HEK293 (cell line): Measurements from ENCODE around the gene TIMM10B.

Experiments
- CTCF ChIA-PET: fragments of 350-600 bp; formaldehyde crosslinking; extraction: SDS; loops from one replicate; lab custom pipeline; 2021; ENCODE audit warnings: antibody characterized with exemption; lab: Yijun Ruan, JAX
- POLR2A ChIA-PET: fragments of 300-600 bp; formaldehyde crosslinking; extraction: SDS; loops from one replicate; lab custom pipeline; 2020; ENCODE audit warnings: antibody characterized with exemption, inconsistent platforms; lab: Yijun Ruan, JAX
- H3K27ac ChIP-seq: fragments of 200-500 bp; sonication (Bioruptor generic); 2 replicates; pipeline ENCODE4 v1.5.1; 2014; ENCODE audit warnings: low read depth, low read length, control low read depth, inconsistent platforms; ENCODE audit errors: extremely low read depth
- H3K36me3 ChIP-seq, 2 experiments: fragments of 200-500 bp in 1 of 2; sonication (Bioruptor generic) in 1 of 2; 1 replicate in 1 of 2; 2 replicates in 1 of 2; pipeline ENCODE4 v1.5.1; 2014 to 2017; ENCODE audit warnings: inconsistent platforms in 2 of 2, low read length in 2 of 2; ENCODE audit not compliant: control insufficient read depth in 2 of 2, insufficient read depth in 1 of 2
- H3K4me1 ChIP-seq: fragments of 200-500 bp; sonication (Bioruptor generic); 2 replicates; pipeline ENCODE4 v1.5.1; 2014; ENCODE audit warnings: mild to moderate bottlenecking, low read length, inconsistent platforms; ENCODE audit not compliant: control insufficient read depth, insufficient read depth
- H3K4me3 ChIP-seq: 2 replicates; pipeline ENCODE4 v1.5.1; 2011; ENCODE audit warnings: low read depth, mild to moderate bottlenecking, control low read depth, low read length, moderate library complexity
- H3K9me3 ChIP-seq: fragments of 200-500 bp; sonication (Bioruptor generic); 2 replicates; pipeline ENCODE4 v1.5.1; 2014; ENCODE audit warnings: low read depth, low read length, inconsistent platforms; ENCODE audit not compliant: control insufficient read depth, insufficient read depth
- OSR2 ChIP-seq: fragments of 450-650 bp; formaldehyde crosslinking; IDR thresholded peaks from 2 replicates; pipeline ENCODE4 v1.5.1; 2016; ENCODE audit warnings: missing biosample characterization, missing genetic modification characterization
- SCRT1 ChIP-seq: fragments of 450-650 bp; formaldehyde crosslinking; IDR thresholded peaks from 2 replicates; pipeline ENCODE4 v1.5.1; 2016; ENCODE audit warnings: missing biosample characterization, missing genetic modification characterization, borderline replicate concordance
- SCRT2 ChIP-seq: fragments of 450-650 bp; formaldehyde crosslinking; IDR thresholded peaks from 2 replicates; pipeline ENCODE4 v1.5.1; 2016; ENCODE audit warnings: missing biosample characterization, missing genetic modification characterization
- ZNF112 ChIP-seq: fragments of 450-650 bp; formaldehyde crosslinking; IDR thresholded peaks from 2 replicates; pipeline ENCODE4 v1.5.0; 2017; ENCODE audit warnings: missing biosample characterization, missing genetic modification characterization
- ZNF23 ChIP-seq: fragments of 450-650 bp; formaldehyde crosslinking; IDR thresholded peaks from 2 replicates; pipeline ENCODE4 v1.5.1; 2016; ENCODE audit warnings: missing biosample characterization, missing genetic modification characterization, borderline replicate concordance
- ZNF654 ChIP-seq: fragments of 450-650 bp; formaldehyde crosslinking; IDR thresholded peaks from 2 replicates; pipeline ENCODE4 v1.5.1; 2016; ENCODE audit warnings: low read depth, missing biosample characterization, missing genetic modification characterization
- TF ChIP-seq, protein P1 (sequence below): fragments of 450-650 bp; formaldehyde crosslinking; IDR thresholded peaks from 2 replicates; pipeline ENCODE4 v1.5.1; 2016; ENCODE audit warnings: missing biosample characterization, missing genetic modification characterization
- TF ChIP-seq, protein P2 (sequence below): fragments of 450-650 bp; formaldehyde crosslinking; IDR thresholded peaks from 2 replicates; pipeline ENCODE4 v1.5.1; 2016; ENCODE audit warnings: missing biosample characterization, missing genetic modification characterization

The TIMM10B gene

DNA sequence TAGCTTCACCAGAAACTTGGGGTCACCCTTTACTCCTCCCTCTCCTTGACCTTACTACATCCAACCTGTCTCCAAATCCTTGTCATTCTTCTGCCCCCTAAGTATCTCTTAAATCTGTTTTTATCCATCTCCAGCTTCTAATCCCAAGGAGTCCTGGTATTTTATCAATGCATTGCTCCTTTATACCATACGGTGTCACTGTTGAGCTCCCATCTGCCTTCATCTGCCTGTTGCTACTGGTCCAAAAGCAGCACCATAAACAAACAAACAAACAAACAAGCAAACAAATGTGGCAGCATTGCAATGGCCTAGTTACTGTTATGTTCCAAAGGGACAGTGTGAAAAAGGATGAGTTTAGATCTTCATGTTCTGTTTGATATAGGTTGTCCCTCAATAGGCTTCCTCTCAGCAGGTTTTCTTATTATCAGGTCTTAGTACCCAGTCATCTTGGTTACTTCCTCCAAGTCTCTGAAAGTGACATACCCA is 50.0 kb downstream of the TIMM10B start:
- ChIA-PET POLR2A (interaction anchor here (1.0 to 1.6 kb wide), 3 partner anchors 50 to 152 kb away, joined by 3 to 6 read pairs (median 4); partner anchors contain the start of genes ARFIP2, MRPL17 and TIMM10B), CTCF (interaction anchor here (0.5 to 5.3 kb wide), 36 partner anchors 10 to 1050 kb away, joined by 3 to 44 read pairs (median 5); partner anchors contain the start of gene MRPL17)
- Histone ChIP-seq H3K27ac (no peak overlapping the region), H3K9me3 (no peaks in the 10 kb centered on the region), H3K4me1 (no peaks in the 10 kb centered on the region), H3K36me3 (peaks cover 0 to 42% of the 10 kb centered on the region in 2 experiments; a peak in 1 of 3 replicates), H3K4me3 (no peak overlapping the region)
- TF ChIP-seq, protein P1, sequence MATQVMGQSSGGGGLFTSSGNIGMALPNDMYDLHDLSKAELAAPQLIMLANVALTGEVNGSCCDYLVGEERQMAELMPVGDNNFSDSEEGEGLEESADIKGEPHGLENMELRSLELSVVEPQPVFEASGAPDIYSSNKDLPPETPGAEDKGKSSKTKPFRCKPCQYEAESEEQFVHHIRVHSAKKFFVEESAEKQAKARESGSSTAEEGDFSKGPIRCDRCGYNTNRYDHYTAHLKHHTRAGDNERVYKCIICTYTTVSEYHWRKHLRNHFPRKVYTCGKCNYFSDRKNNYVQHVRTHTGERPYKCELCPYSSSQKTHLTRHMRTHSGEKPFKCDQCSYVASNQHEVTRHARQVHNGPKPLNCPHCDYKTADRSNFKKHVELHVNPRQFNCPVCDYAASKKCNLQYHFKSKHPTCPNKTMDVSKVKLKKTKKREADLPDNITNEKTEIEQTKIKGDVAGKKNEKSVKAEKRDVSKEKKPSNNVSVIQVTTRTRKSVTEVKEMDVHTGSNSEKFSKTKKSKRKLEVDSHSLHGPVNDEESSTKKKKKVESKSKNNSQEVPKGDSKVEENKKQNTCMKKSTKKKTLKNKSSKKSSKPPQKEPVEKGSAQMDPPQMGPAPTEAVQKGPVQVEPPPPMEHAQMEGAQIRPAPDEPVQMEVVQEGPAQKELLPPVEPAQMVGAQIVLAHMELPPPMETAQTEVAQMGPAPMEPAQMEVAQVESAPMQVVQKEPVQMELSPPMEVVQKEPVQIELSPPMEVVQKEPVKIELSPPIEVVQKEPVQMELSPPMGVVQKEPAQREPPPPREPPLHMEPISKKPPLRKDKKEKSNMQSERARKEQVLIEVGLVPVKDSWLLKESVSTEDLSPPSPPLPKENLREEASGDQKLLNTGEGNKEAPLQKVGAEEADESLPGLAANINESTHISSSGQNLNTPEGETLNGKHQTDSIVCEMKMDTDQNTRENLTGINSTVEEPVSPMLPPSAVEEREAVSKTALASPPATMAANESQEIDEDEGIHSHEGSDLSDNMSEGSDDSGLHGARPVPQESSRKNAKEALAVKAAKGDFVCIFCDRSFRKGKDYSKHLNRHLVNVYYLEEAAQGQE (tag by site-specific recombination), result no peak
- TF ChIP-seq ZNF23 (tag by site-specific recombination) (no peak), SCRT1 (tag by site-specific recombination) (peak; percentile 97), ZNF654 (peak; percentile 76), ZNF112 (tag by site-specific recombination) (no peak), SCRT2 (tag by site-specific recombination) (peak; percentile 99), OSR2 (peak; percentile 39; the same call in 1 of the 2 replicates)
- TF ChIP-seq, protein P2, sequence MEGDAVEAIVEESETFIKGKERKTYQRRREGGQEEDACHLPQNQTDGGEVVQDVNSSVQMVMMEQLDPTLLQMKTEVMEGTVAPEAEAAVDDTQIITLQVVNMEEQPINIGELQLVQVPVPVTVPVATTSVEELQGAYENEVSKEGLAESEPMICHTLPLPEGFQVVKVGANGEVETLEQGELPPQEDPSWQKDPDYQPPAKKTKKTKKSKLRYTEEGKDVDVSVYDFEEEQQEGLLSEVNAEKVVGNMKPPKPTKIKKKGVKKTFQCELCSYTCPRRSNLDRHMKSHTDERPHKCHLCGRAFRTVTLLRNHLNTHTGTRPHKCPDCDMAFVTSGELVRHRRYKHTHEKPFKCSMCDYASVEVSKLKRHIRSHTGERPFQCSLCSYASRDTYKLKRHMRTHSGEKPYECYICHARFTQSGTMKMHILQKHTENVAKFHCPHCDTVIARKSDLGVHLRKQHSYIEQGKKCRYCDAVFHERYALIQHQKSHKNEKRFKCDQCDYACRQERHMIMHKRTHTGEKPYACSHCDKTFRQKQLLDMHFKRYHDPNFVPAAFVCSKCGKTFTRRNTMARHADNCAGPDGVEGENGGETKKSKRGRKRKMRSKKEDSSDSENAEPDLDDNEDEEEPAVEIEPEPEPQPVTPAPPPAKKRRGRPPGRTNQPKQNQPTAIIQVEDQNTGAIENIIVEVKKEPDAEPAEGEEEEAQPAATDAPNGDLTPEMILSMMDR (tag by site-specific recombination), result 0 out of 2 replicates have a peak, but pooled peaks have one; percentile 43
